IPS-NIHi11 (cell line): ENCODE measurements around the gene C2orf15.
"Not testable (repeated sequence)": the region's sequence is repeated elsewhere in the genome, so short reads cannot be mapped to it uniquely, and the experiment has no call there.

Experiments
- DNase-seq: peaks from one replicate; pipeline ENCODE4 v3.0.0; 2012; ENCODE audit warnings: mixed read lengths, low spot score

The C2orf15 gene

DNA sequence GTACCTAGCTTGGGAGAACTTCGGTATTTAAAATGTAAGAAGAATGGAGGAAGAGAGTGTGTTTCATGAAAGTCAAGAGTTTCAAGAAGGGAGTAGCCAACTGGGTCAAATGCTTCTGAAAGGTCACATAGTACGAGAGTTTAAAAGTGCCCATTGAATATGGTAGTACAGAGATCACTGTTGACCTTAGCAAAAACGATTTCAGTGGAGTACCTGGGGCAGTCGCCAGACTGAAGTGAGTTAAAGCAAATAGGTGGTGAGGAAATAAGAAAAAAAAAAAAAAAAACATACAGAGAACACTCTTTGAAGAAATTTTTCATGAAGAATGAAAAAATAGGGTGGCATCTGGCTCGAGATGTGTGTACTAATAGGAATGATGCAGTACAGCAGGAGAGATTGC lies 24.7 kb downstream of the C2orf15 start:
- no peak for DNase-seq

DNA sequence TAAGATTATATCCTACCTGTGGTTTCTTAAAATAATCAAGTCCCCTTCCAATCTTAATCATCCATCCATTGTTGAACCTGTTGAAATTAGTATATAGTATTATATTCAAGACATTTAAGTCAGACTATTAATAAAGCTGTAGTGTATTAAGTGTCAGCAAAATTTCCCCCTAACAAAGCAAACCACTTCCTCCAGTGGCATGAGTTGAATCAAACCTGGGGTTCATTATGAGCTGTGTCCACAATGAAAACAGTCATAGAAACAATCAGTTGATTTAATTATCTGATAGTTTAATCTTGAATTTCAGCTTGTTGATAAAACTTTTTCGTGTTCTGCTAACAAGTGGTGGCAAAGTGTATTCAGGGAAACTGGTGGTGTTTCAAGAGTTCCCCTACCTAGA lies 28.0 kb downstream of the C2orf15 start:
- DNase-seq: no peak

DNA sequence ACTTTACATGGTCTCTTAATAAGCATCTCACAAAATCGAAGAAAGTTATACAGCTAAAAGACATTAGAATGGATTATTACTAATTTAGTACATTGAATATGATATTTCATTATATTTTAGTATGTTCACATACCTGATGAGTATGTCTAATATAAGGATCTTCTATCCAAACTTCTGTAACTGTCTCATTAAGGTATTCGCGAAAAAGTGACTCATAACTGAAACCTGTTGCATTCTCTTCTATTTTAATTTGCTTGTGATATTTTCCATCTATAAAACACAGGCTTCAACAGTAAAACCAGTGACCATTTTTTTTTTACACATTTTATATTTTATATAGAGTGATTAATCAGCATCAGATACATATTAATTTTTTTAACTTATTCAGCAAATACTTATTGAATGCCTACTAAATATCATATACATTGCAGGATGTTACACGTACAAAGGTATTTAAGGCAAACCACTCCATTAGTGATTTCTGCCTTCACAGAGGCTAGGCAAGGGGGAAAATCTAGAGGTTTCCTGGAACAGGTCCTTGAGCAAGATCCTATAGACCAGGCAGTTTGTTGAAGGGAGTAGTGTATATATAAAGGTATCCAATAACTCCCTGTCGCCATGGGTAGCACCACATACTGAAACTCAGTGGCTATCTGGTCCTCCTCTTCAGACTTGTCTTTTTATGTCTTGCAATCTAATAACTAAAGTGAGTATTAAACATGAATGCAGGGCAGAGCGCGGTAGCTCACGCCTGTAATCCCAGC lies 30.1 kb downstream of the C2orf15 start:
- no peak for DNase-seq

DNA sequence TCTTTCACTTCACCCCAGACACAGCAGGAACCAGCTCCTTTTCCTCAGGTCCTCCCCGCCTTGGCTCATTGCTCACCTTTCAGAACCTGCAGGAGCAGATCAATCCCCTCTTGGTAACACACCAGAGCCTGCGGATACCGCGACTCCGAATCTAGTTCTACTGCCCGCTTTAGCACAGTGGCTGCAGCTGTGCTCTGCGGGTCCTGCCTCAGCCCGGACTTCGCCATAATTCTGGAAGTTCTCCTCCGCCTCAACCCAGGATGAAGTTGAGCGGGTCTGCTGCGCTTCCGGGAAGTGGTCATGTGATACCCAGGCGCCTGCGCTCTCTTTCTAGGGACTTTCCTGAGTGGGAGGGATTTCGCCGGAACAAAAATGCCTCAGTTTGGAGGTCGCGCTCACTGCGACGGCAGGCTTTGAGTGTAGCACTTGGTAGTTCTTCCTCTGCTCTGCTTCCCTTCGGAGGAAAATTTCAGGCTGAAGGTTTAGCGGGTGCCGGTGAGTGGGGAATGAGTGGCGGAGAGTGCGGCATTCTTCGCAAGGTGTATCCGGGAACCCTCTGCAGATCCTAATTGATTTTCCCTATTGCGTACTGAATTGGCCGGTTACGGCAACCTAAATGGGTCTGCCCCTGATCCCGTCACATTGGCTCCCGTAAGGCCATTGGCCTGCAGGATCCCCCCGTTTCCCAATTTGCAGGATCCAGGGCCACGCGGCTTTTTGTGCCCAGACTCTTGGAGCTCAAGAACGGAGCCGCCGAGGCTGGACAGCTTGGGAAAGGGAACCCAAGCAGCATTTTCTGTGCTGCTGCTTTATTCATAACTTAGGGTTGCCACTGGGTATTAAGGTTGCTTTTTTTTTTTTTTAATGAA lies 39.5 kb downstream of the C2orf15 start, which contains the start of the genes MITD1 and MRPL30:
Gene MITD1 (minus strand): TSS at position 304 of the 869 bp plus-strand sequence. CDS start 77 bp downstream, at position 227.
Gene MRPL30 (plus strand): TSS at position 430 of the 869 bp plus-strand sequence. CDS start 5,020 bp downstream, outside the sequence.
- peak; percentile 85 for DNase-seq

DNA sequence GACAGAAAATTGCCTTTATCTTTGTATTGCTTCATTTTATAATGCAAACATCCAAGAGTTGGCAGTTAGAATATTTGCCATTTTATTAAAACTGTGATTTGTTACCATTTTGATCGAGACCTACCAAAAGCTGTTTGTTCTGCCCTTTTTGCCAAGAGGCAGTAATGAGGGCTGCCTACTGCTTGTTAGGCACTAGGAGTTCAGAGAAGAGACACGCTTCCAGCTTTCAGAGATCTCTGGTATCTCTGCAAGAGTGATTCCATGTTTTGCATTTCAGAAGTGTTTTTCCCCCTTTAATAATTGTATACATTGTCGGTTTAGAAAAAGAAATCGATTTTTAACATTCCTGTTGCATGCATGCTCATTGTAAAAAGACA lies 40.1 kb downstream of the C2orf15 start:
- no peak for DNase-seq

DNA sequence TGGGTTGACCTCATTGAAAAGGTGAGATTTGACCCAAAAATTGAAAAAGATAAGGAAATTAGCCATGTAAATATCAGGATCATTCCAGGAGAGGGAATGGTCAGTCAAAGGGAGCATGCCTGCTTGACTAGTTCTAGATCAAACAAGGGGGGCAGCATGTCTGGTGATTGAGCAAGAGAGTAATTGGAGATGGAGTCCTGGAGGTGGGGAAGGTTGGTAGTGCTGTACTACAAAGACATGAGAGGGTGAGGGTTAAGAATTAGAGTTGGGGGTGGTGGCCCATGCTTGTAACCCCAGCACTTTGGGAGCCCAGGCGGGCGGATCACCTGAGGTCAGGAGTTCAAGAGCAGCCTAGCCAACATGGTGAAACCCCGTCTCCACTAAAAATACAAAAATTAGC lies 41.5 kb downstream of the C2orf15 start:
- no peak for DNase-seq

DNA sequence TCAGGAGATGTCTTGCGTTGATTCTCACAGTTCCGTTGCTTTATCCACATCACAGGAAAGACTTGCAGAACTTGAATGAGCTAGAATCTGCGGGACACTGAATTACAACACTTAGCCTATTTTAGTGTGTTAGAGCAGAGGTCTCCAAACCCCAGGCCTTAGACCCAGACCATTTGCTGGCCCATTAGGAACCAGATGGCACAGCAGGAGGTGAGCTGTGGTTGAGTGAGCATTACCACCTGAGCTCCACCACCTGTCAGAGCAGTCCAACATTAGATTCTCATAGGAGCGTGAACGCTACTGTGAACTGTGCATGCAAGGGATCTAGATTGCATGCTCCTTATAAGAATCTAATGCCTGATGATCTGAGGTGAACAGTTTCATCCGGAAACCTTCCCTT lies 43.3 kb downstream of the C2orf15 start:
- DNase-seq: no peak

DNA sequence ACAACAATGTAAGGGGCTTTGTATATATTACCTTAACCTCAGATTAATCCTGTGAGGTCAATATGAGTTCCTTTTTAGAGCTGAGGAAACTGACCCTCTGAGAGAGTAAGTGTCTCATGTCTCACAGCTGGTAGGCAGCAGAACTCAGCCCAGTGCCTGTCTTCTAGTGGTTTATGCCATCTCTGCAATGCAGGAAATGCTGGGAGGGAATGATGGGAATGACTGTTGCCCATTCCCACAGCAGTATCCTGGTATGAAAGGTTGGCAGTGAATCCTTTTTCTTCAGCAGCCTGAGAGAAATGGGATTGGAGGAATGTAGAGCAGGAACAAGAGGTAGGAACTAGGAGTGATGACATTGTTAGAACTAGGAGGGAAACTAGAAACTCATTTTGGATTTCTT lies 45.5 kb downstream of the C2orf15 start:
- DNase-seq: no peak

DNA sequence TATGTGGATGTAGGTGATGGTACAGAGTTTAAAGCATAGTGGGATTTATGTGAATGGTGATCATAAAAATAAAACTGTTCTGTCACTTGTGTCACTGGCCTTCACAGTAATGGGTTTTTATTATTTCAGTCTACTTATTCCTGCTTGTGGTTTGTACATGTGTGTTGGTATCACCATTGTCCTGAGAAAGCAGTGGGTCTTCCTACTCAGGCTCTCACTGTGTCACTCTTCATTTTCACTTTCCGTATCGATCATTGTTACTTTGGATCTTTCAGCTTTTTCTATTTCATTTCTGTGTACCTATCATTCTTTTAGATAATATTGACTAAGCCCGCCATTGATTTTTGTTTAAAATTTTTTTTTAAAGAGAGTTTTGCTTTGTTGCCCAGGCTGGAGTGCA lies 46.9 kb downstream of the C2orf15 start:
- no peak for DNase-seq

DNA sequence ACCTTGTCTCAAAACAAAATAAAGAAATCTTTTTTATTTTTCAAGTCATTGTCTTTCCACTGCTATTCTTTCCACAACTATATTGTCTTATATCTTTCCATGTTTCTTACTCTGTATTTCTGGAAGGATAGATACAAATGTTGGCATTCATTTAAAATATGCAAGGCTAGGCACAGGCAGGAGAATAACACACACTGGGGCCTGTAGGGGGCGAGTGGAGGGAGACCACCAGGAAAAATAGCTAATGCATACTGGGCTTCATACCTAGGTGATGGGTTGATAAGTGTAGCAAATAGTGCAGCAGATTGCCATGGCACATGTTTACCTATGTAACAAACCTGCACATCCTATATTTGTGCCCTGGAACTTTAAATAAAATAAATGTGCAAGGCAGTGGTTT lies 49.0 kb downstream of the C2orf15 start:
- no peak for DNase-seq

DNA sequence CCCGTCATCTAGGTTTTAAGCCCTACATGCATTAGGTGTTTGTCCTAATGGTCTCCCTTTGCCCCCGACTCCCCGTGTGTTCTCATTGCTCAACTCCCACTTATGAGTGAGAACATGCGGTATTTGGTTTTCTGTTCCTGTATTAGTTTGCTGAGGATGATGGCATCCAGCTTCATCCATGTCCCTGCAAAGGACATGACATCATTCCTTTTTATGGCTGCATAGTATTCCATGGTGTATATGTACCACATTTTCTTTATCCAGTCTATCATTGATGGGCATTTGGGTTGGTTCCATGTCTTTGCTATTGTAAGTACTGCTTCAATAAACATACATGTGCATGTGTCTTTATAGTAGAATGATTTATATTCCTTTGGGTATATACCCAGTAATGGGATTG lies 50.9 kb downstream of the C2orf15 start:
- DNase-seq: not testable (repeated sequence)

DNA sequence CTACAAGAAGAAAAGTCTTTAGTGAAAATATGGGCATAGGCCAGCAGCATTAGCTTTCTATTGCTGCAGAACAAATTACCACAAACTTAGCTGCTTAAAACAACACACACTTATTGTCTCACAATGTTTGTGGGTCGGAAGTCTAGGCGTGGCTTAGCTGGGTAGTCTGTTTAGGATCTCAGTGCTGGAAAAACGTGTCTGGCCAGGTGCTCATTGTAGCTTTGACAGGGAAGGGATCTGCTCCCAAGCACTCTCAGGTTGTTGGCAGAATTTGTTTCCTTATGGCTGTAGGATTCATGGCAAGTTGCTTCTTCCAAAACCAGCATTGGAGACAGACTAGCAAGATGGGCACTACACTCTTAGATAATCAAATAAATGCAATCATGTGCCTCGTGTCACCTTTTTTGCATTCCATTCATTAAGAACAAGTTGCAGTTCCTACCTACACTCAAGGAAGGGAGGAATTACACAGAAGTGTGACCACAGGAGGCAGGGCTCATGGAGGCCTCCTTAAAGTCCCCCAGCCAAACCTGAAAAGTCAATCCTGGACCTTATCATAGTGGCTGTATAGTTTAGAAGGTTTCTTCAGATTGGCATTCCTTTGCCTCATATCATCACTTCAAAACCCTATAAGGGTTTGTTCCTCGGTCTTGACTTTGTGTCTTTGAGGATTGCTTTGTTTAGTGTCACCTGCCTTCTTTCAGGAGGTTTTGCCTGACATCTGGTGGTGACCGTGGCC lies 56.8 kb downstream of the C2orf15 start:
- no peak for DNase-seq

DNA sequence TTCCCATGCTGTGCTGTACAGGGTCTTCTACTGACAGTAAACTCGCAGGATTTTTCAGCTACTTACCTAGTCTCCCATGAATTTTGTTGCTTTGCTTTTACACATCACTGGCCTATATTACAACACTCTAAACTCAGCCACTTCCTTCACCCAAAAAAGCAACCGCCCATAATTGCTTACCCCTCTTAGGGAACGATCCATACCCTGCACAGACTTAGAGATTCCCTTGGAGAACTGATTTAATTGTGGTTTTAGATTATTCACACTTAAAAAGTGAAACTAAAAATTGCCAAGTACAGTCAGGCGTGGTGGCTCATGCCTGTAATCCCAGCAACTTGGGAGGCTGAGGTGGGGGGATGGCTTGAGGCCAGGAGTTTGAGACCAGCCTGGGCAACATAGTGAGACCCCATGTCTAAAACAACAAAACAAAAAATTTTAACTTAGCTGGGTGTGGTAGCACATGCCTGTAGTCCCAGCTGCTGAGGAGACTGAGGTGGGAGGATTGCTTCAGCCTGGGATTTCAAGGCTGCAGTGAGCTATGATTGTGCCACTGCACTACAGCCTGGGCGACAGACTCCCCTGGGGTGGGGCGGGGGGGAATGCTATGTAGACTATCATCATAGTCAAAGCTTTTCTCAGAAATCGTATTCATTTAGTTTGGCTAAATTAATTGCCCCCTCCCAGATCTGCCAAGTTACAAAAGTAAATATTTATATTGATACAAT lies 58.7 kb downstream of the C2orf15 start:
- DNase-seq: no peak
